DMS53 treated with DMSO at 0.1 percent for 48 hours (cell line): ENCODE measurements around the gene MAPK12.

ENCODE experiments used
- DNase-seq: peaks from one replicate; lab custom pipeline; 2025; ENCODE audit not compliant: unreplicated experiment; lab: John Stamatoyannopoulos, UW

The MAPK12 gene

DNA sequence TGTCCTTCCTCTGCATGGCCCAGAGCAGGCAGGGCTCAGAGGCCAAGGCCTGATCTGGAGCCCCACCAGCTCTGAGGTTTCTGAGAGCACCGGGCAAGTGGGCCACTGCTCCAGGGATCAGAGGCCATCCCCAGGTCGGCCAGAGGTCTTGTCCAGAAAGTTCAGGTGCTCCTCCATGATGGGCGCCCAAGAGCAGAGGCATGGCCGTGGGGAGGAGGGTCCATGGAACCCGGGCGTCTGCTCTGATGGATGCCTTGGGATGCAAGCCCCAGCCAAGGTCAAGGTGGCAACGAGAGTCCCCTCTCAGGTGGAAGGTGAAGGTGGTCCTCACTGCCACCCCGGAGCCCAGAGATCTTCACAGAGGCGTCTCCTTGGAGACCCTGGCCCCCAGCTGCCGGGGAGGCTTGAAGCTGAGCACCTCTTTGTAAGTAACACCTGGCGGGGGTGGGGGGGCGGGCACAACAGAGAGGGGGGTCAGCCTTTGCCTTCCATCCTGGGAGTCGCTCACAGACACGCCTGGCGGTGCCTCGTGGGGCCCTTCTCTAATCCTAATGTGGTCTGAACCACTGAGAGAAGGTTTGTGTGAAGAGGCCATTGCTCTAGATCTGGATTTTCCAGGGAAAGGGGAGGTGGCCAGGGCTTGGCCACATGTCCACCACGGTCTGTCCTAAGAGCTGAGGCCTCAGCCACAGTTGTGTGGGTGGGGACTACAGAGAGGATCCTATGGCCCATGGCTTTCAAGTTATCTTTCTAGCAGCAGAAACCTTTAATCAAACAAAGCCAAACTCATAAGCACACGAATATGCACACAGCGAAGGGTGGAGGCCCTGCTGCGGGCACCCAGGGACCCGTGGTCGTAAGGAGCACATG lies 8.2 kb downstream of the MAPK12 start:
- DNase-seq, result no peak

- DNase-seq, result no peak
Measured at GRCh38 chr22:50252082-50253045, 9.1 kb downstream of the MAPK12 start.

GRCh38 chr22:50251477-50252081 lies 9.9 kb downstream of the MAPK12 start:
- DNase-seq, result no peak

DNA sequence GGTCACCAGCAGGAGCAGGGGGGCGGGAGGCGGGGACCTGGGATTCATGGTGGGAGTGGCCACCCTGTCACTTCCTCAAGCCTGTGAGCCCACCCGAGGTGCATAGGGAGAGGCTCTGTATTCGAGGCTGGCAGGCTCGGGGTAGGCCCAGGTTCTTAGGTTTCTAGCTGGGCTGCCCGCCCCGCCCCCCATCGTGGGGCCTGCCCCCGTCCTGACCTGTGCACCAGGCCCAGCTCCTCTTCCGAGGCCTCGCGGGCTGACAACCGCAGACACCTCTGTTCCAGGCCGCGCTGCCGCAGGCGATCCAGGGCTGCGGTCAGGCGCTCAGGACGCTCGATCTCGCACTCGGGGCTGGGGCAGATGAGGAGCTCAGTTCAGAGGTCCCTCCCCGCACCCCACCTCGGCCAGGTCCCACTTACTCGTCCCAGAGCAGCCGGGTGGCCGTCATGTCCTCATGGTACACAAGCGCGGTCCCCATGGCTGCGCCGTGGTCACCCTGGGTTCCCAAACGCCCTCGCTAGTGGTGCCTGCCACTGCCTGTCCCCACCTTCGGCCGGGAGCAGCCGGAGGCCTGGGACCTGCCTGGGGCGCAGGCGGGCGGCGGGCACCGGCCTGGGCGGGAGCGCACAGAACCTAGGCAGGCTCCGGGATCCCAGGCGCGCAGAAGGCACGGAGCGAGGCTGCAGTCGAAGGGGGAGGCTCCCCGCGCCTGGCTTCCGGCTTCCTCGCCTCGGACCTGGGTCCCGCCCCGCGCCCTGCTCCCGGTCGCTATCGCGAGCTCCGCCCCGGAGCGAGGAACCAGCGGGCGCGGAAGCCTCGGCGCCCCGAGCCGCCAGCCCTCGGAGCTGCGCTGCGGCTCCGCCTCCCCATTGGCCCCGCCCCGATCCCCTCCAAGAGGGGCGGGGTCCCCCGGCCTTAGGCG lies 10.7 kb downstream of the MAPK12 start, which contains the start of gene HDAC10:
Gene HDAC10, minus strand, starts transcription at position 711 of the 922 bp plus-strand sequence. Its CDS starts 233 bp downstream, at position 478.
- DNase-seq, result peak; percentile 42

- DNase-seq, result no peak
Measured at GRCh38 chr22:50250249-50250554, 11.3 kb downstream of the MAPK12 start.

DNA sequence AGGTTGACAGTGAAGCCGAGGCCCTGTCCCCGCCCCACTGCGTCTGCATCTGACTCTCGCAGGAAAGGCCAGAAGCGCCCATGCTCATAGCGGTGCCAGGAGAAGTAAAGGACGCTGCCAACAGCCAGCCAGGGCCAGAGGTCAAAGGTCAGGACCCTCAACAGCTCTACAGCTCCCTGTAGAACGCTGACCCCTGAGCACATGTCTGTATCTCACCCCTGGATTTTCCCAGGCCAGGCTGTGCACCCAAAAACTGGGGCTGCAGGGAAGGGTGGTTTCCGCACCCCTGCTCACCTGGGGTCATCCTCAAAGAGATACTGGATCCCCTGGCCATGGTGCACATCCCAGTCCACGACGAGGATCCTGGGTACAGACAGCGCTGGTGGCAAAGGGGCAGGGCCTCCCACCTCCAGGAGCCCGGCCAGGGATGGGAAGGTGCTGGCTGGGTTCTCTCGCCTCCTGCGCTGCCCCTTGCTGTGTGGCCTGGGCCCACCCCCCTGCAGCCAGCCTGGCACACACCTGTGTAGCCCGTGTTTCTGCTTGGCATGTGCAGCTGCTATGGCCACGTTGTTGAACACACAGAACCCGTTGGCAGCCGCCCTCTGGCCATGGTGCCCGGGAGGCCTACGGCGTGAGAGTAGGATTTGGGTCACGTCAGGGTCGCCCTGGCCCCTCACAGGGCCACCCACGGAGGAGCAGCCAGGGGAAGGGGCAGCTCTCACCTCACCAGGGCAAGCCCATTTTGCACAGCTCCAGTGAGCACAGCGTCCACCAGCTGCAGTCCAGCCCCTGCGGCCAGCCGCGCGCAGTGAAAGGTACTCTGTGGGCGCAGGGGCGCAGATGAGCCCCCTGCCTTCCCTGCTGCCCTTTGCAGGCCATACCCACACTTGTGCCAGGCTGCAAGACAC lies 11.9 kb downstream of the MAPK12 start:
- DNase-seq, result no peak

DNA sequence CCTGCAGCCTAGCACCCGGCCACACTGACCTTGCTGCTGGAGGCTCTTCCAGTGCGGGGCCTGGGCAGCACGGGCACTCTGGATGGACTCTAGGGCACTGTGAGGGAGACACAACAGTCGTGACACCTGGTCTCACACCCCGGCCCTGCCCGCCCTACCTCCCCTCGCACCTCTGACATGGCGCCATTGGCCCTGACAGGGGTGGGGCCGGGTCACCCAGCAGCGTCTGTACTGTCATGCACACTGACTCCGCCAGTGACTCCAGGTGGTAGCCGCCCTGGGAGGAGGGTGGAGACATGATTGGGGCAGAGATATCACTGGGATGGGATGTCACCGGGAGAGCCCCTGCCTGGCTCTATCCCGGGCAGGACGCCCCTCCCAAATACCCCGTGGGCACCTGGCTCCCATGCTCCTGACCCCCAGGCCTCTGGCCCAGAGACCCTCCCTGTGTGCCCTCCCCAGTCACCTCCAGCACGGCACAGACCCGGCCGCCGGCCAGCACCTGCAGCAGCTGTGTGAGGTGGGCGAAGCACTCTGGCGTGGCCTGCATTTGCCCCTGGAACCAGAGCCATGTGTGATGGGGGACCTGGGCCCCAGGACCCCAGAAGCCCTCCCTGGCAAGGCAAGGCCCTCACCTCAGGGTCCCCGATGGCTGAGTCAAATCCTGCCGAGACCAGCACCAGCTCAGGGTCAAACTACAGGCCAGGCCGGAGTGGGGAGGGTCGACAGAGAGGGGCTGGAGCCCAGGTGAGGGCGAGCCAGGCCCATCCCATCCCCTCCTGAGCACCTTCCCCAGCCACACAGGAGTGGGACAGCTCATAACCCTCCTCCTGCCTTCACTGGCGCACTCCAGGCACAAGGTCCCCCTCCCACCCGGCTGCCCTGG lies 13.0 kb downstream of the MAPK12 start:
- no peak for DNase-seq

DNA sequence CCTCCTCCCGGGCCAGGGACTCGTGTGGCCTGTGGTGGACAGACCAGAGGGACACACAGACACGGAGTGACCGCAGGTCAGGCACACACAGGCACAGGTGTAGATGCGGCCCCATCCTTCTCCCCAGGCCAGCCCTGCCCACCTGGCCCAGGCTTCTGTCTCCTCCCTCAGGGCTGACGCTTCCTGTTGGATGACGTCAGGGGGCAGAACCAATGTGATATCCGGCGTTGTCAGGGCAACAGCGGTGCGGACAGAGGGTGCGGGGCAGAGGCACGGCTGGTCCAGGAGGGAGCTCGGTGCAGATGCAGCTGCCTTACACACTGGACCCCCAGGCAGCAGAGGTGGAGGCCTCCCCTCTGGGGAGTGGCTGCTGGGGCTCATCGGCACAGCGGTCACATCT lies 13.7 kb downstream of the MAPK12 start:
- peak; percentile 76 for DNase-seq

DNA sequence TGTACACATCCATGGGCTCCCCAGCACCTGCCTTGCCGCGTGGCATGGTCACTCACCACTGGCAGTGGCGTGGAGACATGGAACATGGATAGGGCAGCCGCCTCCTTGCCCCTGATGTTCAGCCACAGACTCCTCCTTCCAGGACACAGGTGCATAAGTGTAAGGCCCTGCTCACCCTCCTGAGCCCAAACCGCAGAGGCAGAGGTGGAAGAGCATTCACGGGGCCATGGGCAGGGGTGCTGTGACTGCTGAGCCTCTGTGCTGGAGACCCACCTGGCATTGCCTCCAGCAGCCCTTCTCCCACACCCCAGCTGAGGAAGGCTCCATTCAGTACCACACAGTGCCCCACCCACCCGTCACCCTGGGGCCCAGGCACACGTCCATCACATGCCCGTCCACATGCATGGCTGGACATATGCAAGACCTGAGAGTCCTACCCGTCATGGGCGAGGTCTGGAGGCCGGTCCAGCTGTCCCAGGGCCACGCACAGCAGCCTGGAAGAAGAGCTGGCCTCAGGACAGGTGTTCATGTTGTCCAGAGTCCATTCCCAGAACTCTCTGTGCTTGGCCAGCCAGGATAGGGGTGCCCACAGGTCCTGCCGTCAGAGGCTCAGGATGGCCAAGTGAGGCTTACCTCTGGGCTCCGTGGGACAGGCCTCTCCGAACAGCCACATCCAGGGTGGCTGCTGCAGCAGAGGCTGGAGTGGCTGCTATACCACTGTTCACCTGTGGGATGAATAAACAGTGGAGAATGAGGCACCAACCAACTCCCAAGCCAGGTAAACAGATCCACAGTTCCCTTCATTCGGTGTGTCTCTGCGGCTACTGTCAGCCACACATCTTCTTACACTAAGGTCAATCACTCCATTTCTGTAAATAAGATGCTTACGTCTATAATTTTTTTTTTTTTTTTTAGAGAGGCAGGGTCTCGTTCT lies 15.0 kb downstream of the MAPK12 start:
- DNase-seq, result no peak

DNA sequence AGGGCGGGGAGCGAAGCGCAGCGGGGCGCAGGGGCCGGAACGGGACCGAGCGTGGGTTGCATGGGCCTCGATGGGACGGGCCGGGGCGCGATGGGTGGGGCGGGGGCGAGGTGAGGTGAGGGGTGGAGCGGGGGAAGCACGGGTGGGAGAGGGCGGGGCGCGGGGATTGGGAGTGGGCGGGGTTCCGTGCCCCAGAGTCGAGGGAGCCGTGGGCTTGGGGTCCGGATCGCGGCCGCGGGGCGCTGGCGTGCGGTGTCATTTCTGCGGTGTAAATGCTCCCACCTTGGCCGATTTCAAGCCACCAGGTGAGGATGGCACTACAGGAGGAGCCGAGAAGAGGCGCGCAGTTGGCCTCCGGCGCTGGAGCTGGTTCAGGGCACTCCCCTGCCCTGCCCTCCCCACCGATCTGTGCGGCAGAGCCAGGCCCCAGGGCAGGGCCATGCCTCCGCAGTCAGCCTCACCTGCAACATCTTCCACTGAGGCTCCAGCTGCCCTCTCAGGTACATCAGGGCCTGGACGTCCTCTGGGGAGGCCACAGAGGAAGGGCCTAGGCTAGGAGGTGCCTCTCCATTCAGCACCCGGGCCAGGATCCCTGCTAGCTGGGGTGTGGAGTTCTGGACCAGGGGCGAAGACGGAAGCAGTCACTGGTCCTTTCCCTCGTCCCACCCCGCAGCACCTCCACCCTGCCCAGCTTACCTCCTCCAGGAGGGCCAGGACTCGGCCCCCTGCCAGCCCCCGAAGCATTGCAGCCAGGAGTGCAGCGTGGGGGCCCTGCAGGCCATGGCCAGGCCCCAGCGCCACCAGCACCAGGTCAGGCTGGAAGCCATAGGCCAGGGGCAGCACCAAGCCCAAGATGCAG lies 16.0 kb downstream of the MAPK12 start:
- no peak for DNase-seq

GRCh38 chr22:50244420-50245213 lies 16.9 kb downstream of the MAPK12 start, which contains the start of gene TUBGCP6:
Gene TUBGCP6, minus strand, starts transcription at chr22:50245023. Its CDS starts 564 bp downstream, at chr22:50244459.
- DNase-seq, result peak; percentile 71

- peak; percentile 19 for DNase-seq
Measured at GRCh38 chr22:50243685-50244419, 17.6 kb downstream of the MAPK12 start.

DNA sequence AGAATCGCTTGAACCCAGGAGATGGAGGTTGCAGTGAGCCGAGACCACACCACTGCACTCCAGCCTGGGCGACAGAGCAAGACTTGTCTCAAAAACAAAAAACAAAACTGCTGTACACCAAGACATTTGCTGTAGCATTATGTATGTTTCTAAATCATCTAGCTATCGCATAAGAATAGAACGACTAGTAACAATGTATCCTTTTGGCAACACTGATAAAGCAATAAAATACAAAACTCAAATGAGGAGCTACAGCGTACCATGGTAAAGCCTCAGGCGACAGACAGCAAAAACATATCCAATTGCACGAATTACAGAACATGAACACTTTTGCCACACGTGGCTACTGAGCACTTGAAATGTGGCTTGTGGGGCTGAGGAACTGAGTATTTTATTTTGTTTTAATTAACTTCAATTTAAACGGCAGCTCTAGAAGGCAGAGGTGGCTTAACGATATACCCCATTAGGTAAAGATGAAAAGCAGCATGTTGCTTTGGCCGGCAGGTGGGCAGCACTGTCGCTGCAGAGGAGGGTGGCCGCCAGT lies 19.0 kb downstream of the MAPK12 start:
- no peak for DNase-seq

DNA sequence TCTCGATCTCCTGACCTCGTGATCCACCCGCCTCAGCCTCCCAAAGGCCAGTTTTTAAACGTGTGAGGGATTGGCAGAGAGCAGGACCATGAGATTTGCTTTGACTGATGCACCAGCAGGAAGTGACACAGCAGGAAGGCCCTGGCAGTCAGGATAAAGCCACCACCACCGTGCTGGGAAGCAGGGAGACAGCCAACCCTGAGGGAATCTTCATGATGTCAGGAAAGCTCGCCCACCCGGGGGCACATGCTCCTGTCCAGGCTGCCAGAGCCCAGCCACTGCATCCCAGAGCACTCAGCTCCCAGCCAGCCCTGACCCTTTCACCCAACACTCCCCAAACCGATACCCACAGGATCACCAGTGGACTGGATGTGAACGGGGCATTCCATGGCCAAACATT lies 22.7 kb downstream of the MAPK12 start:
- no peak for DNase-seq
